Caco-2 (cell line): ENCODE data around the gene SCAMP3. TPM values are rescaled to one million over a fixed set of nuclear protein-coding genes. Genes with fewer than 3 reads are reported as not detected.

ENCODE experiments used
- BruUV-seq: library from RNA; stranded (reverse); fragments of 400-500 nt; replicated peaks from 2 replicates; lab custom pipeline; 2021; lab: Mats Ljungman, UMichigan
- CTCF ChIA-PET: fragments of 300-600 bp; sonication (Branson Sonifier 250); formaldehyde crosslinking; loops from one replicate; lab custom pipeline; 2022; ENCODE audit warnings: antibody characterized with exemption; lab: Charles Lee
- POLR2A ChIA-PET: fragments of 300-600 bp; sonication (Branson Sonifier 250); formaldehyde crosslinking; loops from one replicate; lab custom pipeline; 2022; ENCODE audit warnings: antibody characterized with exemption; lab: Charles Lee
- DNase-seq, 2 experiments: peaks; one replicate each; pipeline versions ENCODE4 v3.0.0 to v3.0.0-alpha.2; 2020 to 2022
- H3K27me3 ChIP-seq: replicated peaks from 2 replicates; pipeline ENCODE4 v1.6.0; 2011; ENCODE audit warnings: low read length; ENCODE audit not compliant: control insufficient read depth, insufficient read depth
- H3K36me3 ChIP-seq: 2 replicates; pipeline ENCODE4 v1.5.1; 2011; ENCODE audit warnings: low read length; ENCODE audit not compliant: control insufficient read depth, insufficient read depth
- H3K4me1 ChIP-seq: fragments of 250-450 bp; sonication (Bioruptor Pico); 2 replicates; pipeline ENCODE4 v1.5.1; 2020; ENCODE audit warnings: mild to moderate bottlenecking
- H3K4me3 ChIP-seq: 2 replicates; pipeline ENCODE4 v1.5.1; 2011; ENCODE audit warnings: low read depth, mild to moderate bottlenecking, control low read depth, low read length
- H3K9me3 ChIP-seq: fragments of 250-450 bp; sonication (Bioruptor Pico); 2 replicates; pipeline ENCODE4 v1.5.1; 2020; ENCODE audit warnings: mild to moderate bottlenecking, moderate library complexity
- H3K27ac Mint-ChIP-seq: one replicate; pipeline ENCODE4 v1.8.0; 2022; ENCODE audit warnings: mixed read lengths; ENCODE audit not compliant: unreplicated experiment
- H3K27me3 Mint-ChIP-seq: one replicate; pipeline ENCODE4 v1.8.0; 2022; ENCODE audit warnings: mixed read lengths; ENCODE audit not compliant: insufficient read depth, unreplicated experiment
- H3K36me3 Mint-ChIP-seq: one replicate; pipeline ENCODE4 v1.8.0; 2022; ENCODE audit warnings: mild to moderate bottlenecking, mixed read lengths; ENCODE audit not compliant: insufficient read depth, unreplicated experiment
- H3K4me1 Mint-ChIP-seq: one replicate; pipeline ENCODE4 v1.8.0; 2022; ENCODE audit warnings: low read depth, mixed read lengths; ENCODE audit not compliant: unreplicated experiment
- H3K4me3 Mint-ChIP-seq: one replicate; pipeline ENCODE4 v1.8.0; 2022; ENCODE audit warnings: mild to moderate bottlenecking, moderate library complexity, mixed read lengths; ENCODE audit not compliant: unreplicated experiment
- H3K9me3 Mint-ChIP-seq: one replicate; pipeline ENCODE4 v1.8.0; 2022; ENCODE audit warnings: mixed read lengths; ENCODE audit not compliant: unreplicated experiment
- intact Hi-C: fragments of 100-400 bp; cut with micrococcal nuclease; formaldehyde crosslinking; loops from one replicate; pipeline ENCODE4 v1.10.0; 2022; ENCODE audit not compliant: unreplicated experiment
- total RNA-seq: library from RNA; stranded (reverse); gene quantifications from 2 replicates; pipeline ENCODE4 v1.2.3, GENCODE V29; 2022
- TF ChIP-seq, protein P1 (sequence below), 2 experiments: fragments of 200-600 bp in 1 of 2; IDR thresholded peaks; 1 replicate in 1 of 2; 2 replicates in 1 of 2; pipeline versions ENCODE4 v1.5.1 to v1.8.0; 2011 to 2022; ENCODE audit warnings: antibody characterized with exemption in 1 of 2, control low read depth in 1 of 2, inconsistent platforms in 1 of 2, low read depth in 1 of 2, low read length in 1 of 2, mild to moderate bottlenecking in 1 of 2, moderate library complexity in 1 of 2; ENCODE audit not compliant: insufficient read depth in 1 of 2, severe bottlenecking in 1 of 2, unreplicated experiment in 1 of 2

The SCAMP3 gene
- total RNA-seq, 1 experiment from 2014 or later, result 55.9 TPM

DNA sequence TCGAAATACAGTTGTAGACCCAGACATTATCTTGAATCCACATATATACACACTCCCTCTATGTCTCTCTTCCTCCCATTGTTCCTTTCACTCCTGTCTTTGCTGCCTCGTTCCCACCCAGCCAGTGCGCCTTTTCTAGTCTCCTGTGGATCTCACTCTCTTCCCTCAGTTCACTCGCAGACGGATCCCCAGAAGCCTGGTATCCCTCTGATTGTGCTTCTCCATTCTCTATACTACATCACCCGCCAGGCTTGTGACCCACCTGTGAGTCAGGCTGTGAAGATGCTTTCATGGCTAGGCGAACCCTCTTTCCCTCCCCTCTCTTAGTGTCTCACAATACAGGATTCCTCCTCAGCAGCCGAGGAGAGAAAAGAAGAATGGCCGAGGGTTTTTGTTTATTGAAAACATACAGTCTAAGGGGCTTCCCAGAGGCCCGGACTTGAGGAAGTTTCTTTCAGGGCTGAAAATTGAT lies 16.6 kb upstream of the SCAMP3 start:
- intact Hi-C loops, result loop anchor here (1.0 kb wide), 2 partner anchors 28 to 30 kb away; partner anchors contain the start of gene FDPS
- DNase-seq, result no peak
- Mint-ChIP-seq H3K4me1 (peaks cover 17% of the 10 kb centered on the region), H3K36me3 (peaks cover 22% of the 10 kb centered on the region), H3K27ac (no peak overlapping the region), H3K27me3 (no peaks in the 10 kb centered on the region), H3K9me3 (no peaks in the 10 kb centered on the region), H3K4me3 (peak overlapping the region; percentile 47)
- H3K9me3 ChIP-seq, result no peaks in the 10 kb centered on the region
- H3K27me3 ChIP-seq, result no peaks in the 10 kb centered on the region
- ChIA-PET CTCF (interaction anchor here (0.6 to 1.4 kb wide), 5 partner anchors 17 to 45 kb away, joined by 3 to 20 read pairs (median 4); partner anchors contain the start of genes FDPS and SCAMP3), POLR2A (interaction anchor here (1.0 kb wide), 1 partner anchor 44 kb away, joined by 3 read pairs; no protein-coding TSS in a partner anchor)
- 0 out of 2 replicates have a peak, but pooled peaks cover 7% of the 10 kb centered on the region for H3K4me1 ChIP-seq
- TF ChIP-seq, protein P1, sequence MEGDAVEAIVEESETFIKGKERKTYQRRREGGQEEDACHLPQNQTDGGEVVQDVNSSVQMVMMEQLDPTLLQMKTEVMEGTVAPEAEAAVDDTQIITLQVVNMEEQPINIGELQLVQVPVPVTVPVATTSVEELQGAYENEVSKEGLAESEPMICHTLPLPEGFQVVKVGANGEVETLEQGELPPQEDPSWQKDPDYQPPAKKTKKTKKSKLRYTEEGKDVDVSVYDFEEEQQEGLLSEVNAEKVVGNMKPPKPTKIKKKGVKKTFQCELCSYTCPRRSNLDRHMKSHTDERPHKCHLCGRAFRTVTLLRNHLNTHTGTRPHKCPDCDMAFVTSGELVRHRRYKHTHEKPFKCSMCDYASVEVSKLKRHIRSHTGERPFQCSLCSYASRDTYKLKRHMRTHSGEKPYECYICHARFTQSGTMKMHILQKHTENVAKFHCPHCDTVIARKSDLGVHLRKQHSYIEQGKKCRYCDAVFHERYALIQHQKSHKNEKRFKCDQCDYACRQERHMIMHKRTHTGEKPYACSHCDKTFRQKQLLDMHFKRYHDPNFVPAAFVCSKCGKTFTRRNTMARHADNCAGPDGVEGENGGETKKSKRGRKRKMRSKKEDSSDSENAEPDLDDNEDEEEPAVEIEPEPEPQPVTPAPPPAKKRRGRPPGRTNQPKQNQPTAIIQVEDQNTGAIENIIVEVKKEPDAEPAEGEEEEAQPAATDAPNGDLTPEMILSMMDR (IDR thresholded peaks at IDR 0.05; ENCODE audit: insufficient read depth in 1 of 2, low read depth in 1 of 2, low read length in 1 of 2, severe bottlenecking in 1 of 2, unreplicated experiment in 1 of 2), result no peak
- H3K4me3 ChIP-seq, result peak overlapping the region; percentile 87
- TSS peak; percentile 12 for BruUV-seq
- H3K36me3 ChIP-seq, result peaks cover 2% of the 10 kb centered on the region; the same call in 1 of the 2 replicates

DNA sequence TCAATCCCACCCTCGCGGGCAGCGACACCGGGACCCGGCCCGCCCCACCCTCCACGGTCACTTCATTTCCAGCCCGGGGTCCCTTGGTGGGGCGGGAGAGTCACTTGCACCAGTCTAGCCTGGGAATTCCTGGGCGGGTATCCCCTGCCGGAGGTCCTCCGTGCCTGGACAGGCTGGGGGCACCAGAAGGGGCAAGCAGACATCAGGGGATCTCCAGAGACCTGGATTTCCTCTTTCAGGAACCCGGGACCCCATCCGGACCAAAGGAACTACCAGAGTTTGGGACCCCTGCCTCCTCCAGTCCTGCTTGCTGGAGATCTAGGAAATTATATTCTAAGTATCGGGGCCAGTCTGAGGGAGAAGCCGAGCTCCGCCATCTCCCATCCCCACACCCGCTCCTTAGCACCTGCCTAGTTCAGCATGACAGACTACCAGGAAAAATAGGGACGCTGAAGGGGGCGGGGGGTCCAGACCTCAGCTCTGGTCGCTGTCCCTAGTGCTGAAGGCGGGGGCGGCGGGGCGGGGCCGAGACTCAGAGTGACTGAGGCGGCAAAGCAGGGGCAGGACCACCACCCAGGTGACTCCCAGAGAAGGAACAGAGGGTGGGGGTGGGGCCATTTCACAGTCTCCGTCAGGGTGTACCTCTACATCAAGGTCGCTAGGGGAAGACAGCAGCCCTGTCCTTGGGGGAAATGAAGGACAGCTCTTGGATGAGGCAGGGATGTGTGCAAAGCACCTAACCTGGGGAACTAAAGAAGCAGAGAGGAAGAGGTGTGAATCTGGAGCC lies 15.9 kb upstream of the SCAMP3 start:
- peaks cover 2% of the 10 kb centered on the region; the same call in 1 of the 2 replicates for H3K36me3 ChIP-seq
- POLR2A ChIA-PET, result interaction anchor here (0.5 to 1.0 kb wide), 3 partner anchors 45 to 656 kb away, joined by 3 to 6 read pairs (median 3); partner anchors contain the start of gene KHDC4
- H3K4me1 ChIP-seq, result 0 out of 2 replicates have a peak, but pooled peaks cover 8% of the 10 kb centered on the region
- CTCF ChIA-PET, result interaction anchor here (0.6 to 1.4 kb wide), 8 partner anchors 16 to 472 kb away, joined by 3 to 20 read pairs (median 5); partner anchors contain the start of genes FDPS and SCAMP3
- BruUV-seq, result no TSS peak
- Mint-ChIP-seq H3K27me3 (no peaks in the 10 kb centered on the region), H3K9me3 (no peaks in the 10 kb centered on the region), H3K4me1 (peaks cover 17% of the 10 kb centered on the region), H3K4me3 (peak overlapping the region; percentile 47), H3K36me3 (peaks cover 27% of the 10 kb centered on the region), H3K27ac (no peak overlapping the region)
- no peaks in the 10 kb centered on the region for H3K9me3 ChIP-seq
- H3K4me3 ChIP-seq, result peak overlapping the region; percentile 87
- intact Hi-C loops, result loop anchor here (1.0 kb wide), 3 partner anchors 28 to 45 kb away; partner anchors contain the start of gene FDPS
- DNase-seq, result peak; percentile 83 to 87
- TF ChIP-seq, protein P1 (IDR thresholded peaks at IDR 0.05; ENCODE audit: insufficient read depth in 1 of 2, low read depth in 1 of 2, low read length in 1 of 2, severe bottlenecking in 1 of 2, unreplicated experiment in 1 of 2), result peak; percentile 43 to 63
- H3K27me3 ChIP-seq, result no peaks in the 10 kb centered on the region
